Measurements from ENCODE around the gene CRISP1. TPM values are rescaled to one million over a fixed set of nuclear protein-coding genes. Genes with fewer than 3 reads are reported as not detected.
A peak's percentile ranks its signal among the peaks of the same experiment; 100 is the strongest.

CRISP1 gene
- total and polyA plus RNA-seq, 9 of the 15 experiments (the other 6 are each of a cell fraction or from before 2014, with no cell fraction given): not detected

- TF ChIP-seq, protein P1, sequence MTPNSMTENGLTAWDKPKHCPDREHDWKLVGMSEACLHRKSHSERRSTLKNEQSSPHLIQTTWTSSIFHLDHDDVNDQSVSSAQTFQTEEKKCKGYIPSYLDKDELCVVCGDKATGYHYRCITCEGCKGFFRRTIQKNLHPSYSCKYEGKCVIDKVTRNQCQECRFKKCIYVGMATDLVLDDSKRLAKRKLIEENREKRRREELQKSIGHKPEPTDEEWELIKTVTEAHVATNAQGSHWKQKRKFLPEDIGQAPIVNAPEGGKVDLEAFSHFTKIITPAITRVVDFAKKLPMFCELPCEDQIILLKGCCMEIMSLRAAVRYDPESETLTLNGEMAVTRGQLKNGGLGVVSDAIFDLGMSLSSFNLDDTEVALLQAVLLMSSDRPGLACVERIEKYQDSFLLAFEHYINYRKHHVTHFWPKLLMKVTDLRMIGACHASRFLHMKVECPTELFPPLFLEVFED (CRISPR knock-in tag; conservative IDR thresholded peaks at IDR 0.05): no peak
- no peak for TF ChIP-seq ZNF384 (IDR thresholded peaks at IDR 0.05; ENCODE audit: low read depth, low read length)
- TF ChIP-seq, protein P2, sequence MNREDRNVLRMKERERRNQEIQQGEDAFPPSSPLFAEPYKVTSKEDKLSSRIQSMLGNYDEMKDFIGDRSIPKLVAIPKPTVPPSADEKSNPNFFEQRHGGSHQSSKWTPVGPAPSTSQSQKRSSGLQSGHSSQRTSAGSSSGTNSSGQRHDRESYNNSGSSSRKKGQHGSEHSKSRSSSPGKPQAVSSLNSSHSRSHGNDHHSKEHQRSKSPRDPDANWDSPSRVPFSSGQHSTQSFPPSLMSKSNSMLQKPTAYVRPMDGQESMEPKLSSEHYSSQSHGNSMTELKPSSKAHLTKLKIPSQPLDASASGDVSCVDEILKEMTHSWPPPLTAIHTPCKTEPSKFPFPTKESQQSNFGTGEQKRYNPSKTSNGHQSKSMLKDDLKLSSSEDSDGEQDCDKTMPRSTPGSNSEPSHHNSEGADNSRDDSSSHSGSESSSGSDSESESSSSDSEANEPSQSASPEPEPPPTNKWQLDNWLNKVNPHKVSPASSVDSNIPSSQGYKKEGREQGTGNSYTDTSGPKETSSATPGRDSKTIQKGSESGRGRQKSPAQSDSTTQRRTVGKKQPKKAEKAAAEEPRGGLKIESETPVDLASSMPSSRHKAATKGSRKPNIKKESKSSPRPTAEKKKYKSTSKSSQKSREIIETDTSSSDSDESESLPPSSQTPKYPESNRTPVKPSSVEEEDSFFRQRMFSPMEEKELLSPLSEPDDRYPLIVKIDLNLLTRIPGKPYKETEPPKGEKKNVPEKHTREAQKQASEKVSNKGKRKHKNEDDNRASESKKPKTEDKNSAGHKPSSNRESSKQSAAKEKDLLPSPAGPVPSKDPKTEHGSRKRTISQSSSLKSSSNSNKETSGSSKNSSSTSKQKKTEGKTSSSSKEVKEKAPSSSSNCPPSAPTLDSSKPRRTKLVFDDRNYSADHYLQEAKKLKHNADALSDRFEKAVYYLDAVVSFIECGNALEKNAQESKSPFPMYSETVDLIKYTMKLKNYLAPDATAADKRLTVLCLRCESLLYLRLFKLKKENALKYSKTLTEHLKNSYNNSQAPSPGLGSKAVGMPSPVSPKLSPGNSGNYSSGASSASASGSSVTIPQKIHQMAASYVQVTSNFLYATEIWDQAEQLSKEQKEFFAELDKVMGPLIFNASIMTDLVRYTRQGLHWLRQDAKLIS (CRISPR knock-in tag; IDR thresholded peaks at IDR 0.05): no peak
- TF ChIP-seq ZBTB17 (CRISPR knock-in tag; IDR thresholded peaks at IDR 0.05): no peak
- no peak for TF ChIP-seq CAMTA2 (CRISPR knock-in tag; conservative IDR thresholded peaks at IDR 0.05)
- no peak for TF ChIP-seq KAT7 (CRISPR knock-in tag; IDR thresholded peaks at IDR 0.05; ENCODE audit: borderline replicate concordance)
- no peak for TF ChIP-seq HNRNPLL (IDR thresholded peaks at IDR 0.05; ENCODE audit: low read depth, low read length, poor library complexity, severe bottlenecking)
- no peak for TF ChIP-seq DPF2 (IDR thresholded peaks at IDR 0.05)
- TF ChIP-seq MEF2D (tag; conservative IDR thresholded peaks at IDR 0.05; ENCODE audit: low read depth): no peak
- TF ChIP-seq TRIM28 (IDR thresholded peaks at IDR 0.05): peak; percentile 78
- no peak for TF ChIP-seq DLX4 (CRISPR knock-in tag; IDR thresholded peaks at IDR 0.05)
- TF ChIP-seq ZNF449 (CRISPR knock-in tag; IDR thresholded peaks at IDR 0.05): no peak
- no peak for TF ChIP-seq PHF8 (IDR thresholded peaks at IDR 0.05; ENCODE audit: borderline replicate concordance, low read length)
- TF ChIP-seq ATF1 (CRISPR knock-in tag; IDR thresholded peaks at IDR 0.05): no peak
- peak; percentile 39 for TF ChIP-seq ATF1 (tag; IDR thresholded peaks at IDR 0.05)
- TF ChIP-seq BRCA1 (IDR thresholded peaks at IDR 0.05): no peak
- no peak for TF ChIP-seq BRCA1 (CRISPR knock-in tag; IDR thresholded peaks at IDR 0.05)
- no peak for TF ChIP-seq ZNF655 (CRISPR knock-in tag; IDR thresholded peaks at IDR 0.05)
- no peak for TF ChIP-seq ZZZ3 (IDR thresholded peaks at IDR 0.05)
These were observed 17.0 kb downstream of the CRISP1 start (continued) for GRCh38 chr6:49849213-49849907.

All from K562 (cell line).